MM.1S (cell line): ENCODE data around the gene ADAMTS6.

Experiments used
- DNase-seq: peaks from one replicate; pipeline ENCODE4 v3.0.0-alpha.2; 2015
- H2AFZ ChIP-seq: fragments of 300-600 bp; sonication (generic); 2 replicates; pipeline ENCODE4 v1.6.0; 2016; ENCODE audit warnings: antibody characterized with exemption, low read length
- H3F3A ChIP-seq: fragments of 300-600 bp; sonication (generic); 2 replicates; pipeline ENCODE4 v1.6.1; 2016; ENCODE audit warnings: mild to moderate bottlenecking, antibody characterized with exemption, low read length, moderate library complexity, mixed read lengths; ENCODE audit not compliant: insufficient read depth
- H3K27ac ChIP-seq: fragments of 300-600 bp; sonication (generic); 2 replicates; pipeline ENCODE4 v1.5.1; 2016; ENCODE audit warnings: mild to moderate bottlenecking, low read length
- H3K27me3 ChIP-seq: fragments of 300-600 bp; sonication (generic); replicated peaks from 2 replicates; pipeline ENCODE4 v1.6.0; 2016; ENCODE audit warnings: low read length; ENCODE audit not compliant: insufficient read depth
- H3K36me3 ChIP-seq: fragments of 300-600 bp; sonication (generic); replicated peaks from 2 replicates; pipeline ENCODE4 v1.6.1; 2016; ENCODE audit warnings: mild to moderate bottlenecking, low read length, mixed read lengths; ENCODE audit not compliant: insufficient read depth
- H3K4me1 ChIP-seq: fragments of 300-600 bp; sonication (generic); 2 replicates; pipeline ENCODE4 v1.6.1; 2016; ENCODE audit warnings: low read length, mixed read lengths
- H3K4me2 ChIP-seq: fragments of 300-600 bp; sonication (generic); 2 replicates; pipeline ENCODE4 v1.6.0; 2016; ENCODE audit warnings: low read depth, low read length
- H3K4me3 ChIP-seq: fragments of 300-600 bp; sonication (generic); 2 replicates; pipeline ENCODE4 v1.5.1; 2016; ENCODE audit warnings: low read length, mixed read lengths
- H3K79me2 ChIP-seq: fragments of 300-600 bp; sonication (generic); 2 replicates; pipeline ENCODE4 v1.6.1; 2016; ENCODE audit warnings: mixed run types, low read length, mixed read lengths
- H3K9ac ChIP-seq: fragments of 300-600 bp; sonication (generic); 2 replicates; pipeline ENCODE4 v1.6.1; 2016; ENCODE audit warnings: low read length, mixed read lengths
- H3K9me2 ChIP-seq: fragments of 300-600 bp; sonication (generic); replicated peaks from 2 replicates; pipeline ENCODE4 v1.6.1; 2016; ENCODE audit warnings: mild to moderate bottlenecking, low read length, mixed read lengths; ENCODE audit not compliant: insufficient read depth
- H3K9me3 ChIP-seq: fragments of 300-600 bp; sonication (generic); replicated peaks from 2 replicates; pipeline ENCODE4 v1.6.1; 2016; ENCODE audit warnings: mild to moderate bottlenecking, low read length, mixed read lengths; ENCODE audit not compliant: insufficient read depth
- H4K20me1 ChIP-seq: fragments of 300-600 bp; sonication (generic); 2 replicates; pipeline ENCODE4 v1.6.1; 2016; ENCODE audit warnings: mild to moderate bottlenecking, low read length, moderate library complexity, mixed read lengths; ENCODE audit not compliant: insufficient read depth
- EZH2 ChIP-seq: fragments of 300-600 bp; sonication (generic); optimal IDR thresholded peaks from 2 replicates; pipeline ENCODE3; 2017; ENCODE audit warnings: low read depth, mild to moderate bottlenecking, antibody characterized with exemption, low read length, mixed read lengths
- EZH2phosphoT487 ChIP-seq: fragments of 300-600 bp; sonication (generic); IDR thresholded peaks from 2 replicates; pipeline ENCODE4 v1.6.1; 2018; ENCODE audit warnings: antibody characterized with exemption, low read length
- TF ChIP-seq, protein P1 (sequence below): fragments of 300-600 bp; sonication (generic); IDR thresholded peaks from 2 replicates; pipeline ENCODE4 v1.5.1; 2016; ENCODE audit warnings: antibody characterized with exemption, low read length, mixed read lengths

Gene ADAMTS6

DNA sequence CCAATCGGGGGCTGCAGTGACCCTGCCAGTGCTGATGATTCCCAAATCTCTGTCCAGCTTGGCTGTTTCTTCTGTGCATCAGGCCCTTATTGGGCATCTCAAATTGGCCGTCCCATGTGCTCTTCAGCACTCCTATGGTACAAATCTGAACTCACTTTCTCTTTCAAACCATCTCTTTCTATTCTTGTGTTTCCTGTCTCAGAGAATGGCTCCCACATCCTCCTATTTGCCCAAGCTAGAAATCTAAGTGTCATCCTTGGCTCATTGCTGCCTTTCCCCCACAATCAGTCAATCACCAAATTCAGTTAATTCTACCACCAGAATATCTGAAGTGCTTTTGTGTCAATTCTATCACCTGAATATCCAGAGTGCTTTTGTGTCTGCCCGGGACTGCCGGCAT lies 376.4 kb downstream of the ADAMTS6 start:
- H3K79me2 ChIP-seq: no peaks in the 10 kb centered on the region
- no peak overlapping the region for H3K4me3 ChIP-seq
- H3K9me3 ChIP-seq: no peaks in the 10 kb centered on the region
- no peak overlapping the region for H3K9ac ChIP-seq
- 0 out of 2 replicates have a peak, but pooled peaks cover 11% of the 10 kb centered on the region for H3K4me1 ChIP-seq
- no peaks in the 10 kb centered on the region for H3K9me2 ChIP-seq
- H3K4me2 ChIP-seq: no peak overlapping the region
- TF ChIP-seq, protein P1, sequence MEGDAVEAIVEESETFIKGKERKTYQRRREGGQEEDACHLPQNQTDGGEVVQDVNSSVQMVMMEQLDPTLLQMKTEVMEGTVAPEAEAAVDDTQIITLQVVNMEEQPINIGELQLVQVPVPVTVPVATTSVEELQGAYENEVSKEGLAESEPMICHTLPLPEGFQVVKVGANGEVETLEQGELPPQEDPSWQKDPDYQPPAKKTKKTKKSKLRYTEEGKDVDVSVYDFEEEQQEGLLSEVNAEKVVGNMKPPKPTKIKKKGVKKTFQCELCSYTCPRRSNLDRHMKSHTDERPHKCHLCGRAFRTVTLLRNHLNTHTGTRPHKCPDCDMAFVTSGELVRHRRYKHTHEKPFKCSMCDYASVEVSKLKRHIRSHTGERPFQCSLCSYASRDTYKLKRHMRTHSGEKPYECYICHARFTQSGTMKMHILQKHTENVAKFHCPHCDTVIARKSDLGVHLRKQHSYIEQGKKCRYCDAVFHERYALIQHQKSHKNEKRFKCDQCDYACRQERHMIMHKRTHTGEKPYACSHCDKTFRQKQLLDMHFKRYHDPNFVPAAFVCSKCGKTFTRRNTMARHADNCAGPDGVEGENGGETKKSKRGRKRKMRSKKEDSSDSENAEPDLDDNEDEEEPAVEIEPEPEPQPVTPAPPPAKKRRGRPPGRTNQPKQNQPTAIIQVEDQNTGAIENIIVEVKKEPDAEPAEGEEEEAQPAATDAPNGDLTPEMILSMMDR: no peak
- TF ChIP-seq EZH2phosphoT487 (no peak), EZH2 (no peak)
- no peaks in the 10 kb centered on the region for H3K36me3 ChIP-seq
- H4K20me1 ChIP-seq: no peaks in the 10 kb centered on the region
- H3K27ac ChIP-seq: no peak overlapping the region
- H2AFZ ChIP-seq: no peak overlapping the region
- H3F3A ChIP-seq: no peaks in the 10 kb centered on the region
- DNase-seq: peak; percentile 11
- no peaks in the 10 kb centered on the region for H3K27me3 ChIP-seq

DNA sequence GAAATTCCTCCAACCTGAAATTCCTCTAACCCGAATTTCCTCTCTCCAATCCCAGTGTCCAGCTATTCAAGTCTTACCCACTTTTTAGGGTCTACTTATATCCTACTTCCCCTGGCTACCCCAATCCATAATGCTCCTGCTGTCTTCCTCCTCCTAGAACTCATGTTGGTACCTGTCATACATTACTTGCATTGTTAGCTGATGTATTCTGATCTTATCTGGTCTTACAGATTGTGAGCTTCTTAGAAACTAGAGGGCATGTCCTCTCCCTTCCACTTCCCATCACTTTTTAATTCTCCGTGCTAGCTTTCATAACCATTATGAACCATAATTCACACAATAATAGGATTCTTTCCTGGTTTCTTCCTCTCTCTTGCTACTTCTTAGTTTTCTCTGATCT lies 376.9 kb downstream of the ADAMTS6 start:
- no peak for DNase-seq
- Histone ChIP-seq H3K4me3 (no peak overlapping the region), H3K9me3 (no peaks in the 10 kb centered on the region), H2AFZ (no peak overlapping the region), H3K4me2 (no peak overlapping the region), H3K27me3 (no peaks in the 10 kb centered on the region), H3F3A (no peaks in the 10 kb centered on the region), H3K27ac (no peak overlapping the region), H3K4me1 (0 out of 2 replicates have a peak, but pooled peaks cover 11% of the 10 kb centered on the region), H3K79me2 (no peaks in the 10 kb centered on the region), H3K9me2 (no peaks in the 10 kb centered on the region), H3K36me3 (no peaks in the 10 kb centered on the region), H3K9ac (no peak overlapping the region), H4K20me1 (no peaks in the 10 kb centered on the region)
- TF ChIP-seq, protein P1: no peak
- TF ChIP-seq EZH2 (no peak), EZH2phosphoT487 (no peak)

DNA sequence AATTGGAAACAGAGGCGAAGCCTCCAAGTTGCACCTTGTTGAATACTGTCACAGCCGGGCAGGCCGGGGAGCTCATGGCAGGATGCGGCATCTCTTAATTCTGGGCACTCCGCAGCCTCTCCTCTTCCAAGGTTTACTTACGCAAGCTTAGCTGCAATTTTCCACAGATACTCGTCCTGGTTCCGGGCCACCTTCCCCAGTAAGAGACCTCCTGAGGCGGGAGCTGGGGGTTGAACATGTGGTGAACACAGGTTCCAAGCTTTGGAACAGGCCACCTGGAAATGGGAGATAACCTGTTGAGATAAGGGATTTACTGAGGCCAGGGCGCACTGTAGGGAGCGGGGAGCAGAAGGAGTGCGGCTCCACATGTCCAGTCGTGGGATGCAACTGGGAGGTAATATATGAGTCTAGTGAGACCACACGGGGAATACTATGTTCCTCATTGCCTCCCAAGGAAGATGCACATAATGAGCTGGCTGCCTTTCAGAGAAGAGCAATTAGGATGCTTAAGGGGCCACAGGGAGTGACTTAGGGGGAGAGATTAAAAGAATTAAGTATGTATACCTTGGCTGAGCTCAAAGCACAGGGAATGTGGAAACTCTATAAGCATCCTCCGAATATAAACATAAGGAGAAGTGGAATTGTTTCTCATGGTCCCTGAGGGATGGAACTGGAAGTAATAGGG lies 377.8 kb downstream of the ADAMTS6 start:
- H3K4me2 ChIP-seq: peak overlapping the region; percentile 44; the same call in 1 of the 2 replicates
- H3K27ac ChIP-seq: no peak overlapping the region
- no peak for DNase-seq
- H3K4me1 ChIP-seq: 0 out of 2 replicates have a peak, but pooled peaks cover 11% of the 10 kb centered on the region
- no peaks in the 10 kb centered on the region for H3K27me3 ChIP-seq
- no peaks in the 10 kb centered on the region for H4K20me1 ChIP-seq
- no peaks in the 10 kb centered on the region for H3F3A ChIP-seq
- TF ChIP-seq, protein P1: no peak
- TF ChIP-seq EZH2: no peak
- no peak for TF ChIP-seq EZH2phosphoT487
- H3K9me3 ChIP-seq: no peaks in the 10 kb centered on the region
- H3K79me2 ChIP-seq: no peaks in the 10 kb centered on the region
- H2AFZ ChIP-seq: peak overlapping the region; percentile 89
- H3K4me3 ChIP-seq: peak overlapping the region; percentile 74
- no peaks in the 10 kb centered on the region for H3K36me3 ChIP-seq
- no peaks in the 10 kb centered on the region for H3K9me2 ChIP-seq
- H3K9ac ChIP-seq: peak overlapping the region; percentile 76; the same call in 1 of the 2 replicates
